Retinal pigment epithelial cell (primary cell): ENCODE measurements around the gene DESI1.

Source experiments
- DNase-seq: peaks from one replicate; pipeline ENCODE4 v3.0.0-alpha.2; 2010; ENCODE audit warnings: low read depth
- H3K4me3 ChIP-seq: 2 replicates; pipeline ENCODE4 v1.5.1; 2011; ENCODE audit warnings: mild to moderate bottlenecking, low read length, control low read depth, moderate library complexity
- TF ChIP-seq, protein P1 (sequence below): conservative IDR thresholded peaks from 2 replicates; pipeline ENCODE4 v1.5.1; 2011; ENCODE audit warnings: low read depth, low read length, control low read depth, inconsistent platforms

Gene DESI1

DNA sequence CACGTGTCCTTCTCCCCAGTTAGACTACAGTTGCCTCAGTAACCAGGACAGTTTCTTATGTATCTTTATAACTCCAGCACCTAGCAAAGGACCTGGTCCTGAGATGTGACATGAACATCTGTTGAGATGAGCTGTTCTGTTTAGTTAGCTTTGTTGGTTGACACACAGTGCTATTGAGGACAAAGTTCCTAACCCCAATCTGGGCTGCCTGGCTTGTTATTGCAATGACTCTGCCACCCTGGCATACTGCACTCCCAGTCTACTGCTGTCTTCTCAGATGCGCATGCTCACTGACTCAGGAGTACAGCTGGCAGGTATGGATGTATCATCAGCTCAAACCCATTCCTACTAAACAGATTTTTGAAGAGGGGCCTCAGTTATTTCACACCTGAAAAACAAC, 7.4 kb downstream of the DESI1 start:
- no peak overlapping the region for H3K4me3 ChIP-seq
- TF ChIP-seq, protein P1, sequence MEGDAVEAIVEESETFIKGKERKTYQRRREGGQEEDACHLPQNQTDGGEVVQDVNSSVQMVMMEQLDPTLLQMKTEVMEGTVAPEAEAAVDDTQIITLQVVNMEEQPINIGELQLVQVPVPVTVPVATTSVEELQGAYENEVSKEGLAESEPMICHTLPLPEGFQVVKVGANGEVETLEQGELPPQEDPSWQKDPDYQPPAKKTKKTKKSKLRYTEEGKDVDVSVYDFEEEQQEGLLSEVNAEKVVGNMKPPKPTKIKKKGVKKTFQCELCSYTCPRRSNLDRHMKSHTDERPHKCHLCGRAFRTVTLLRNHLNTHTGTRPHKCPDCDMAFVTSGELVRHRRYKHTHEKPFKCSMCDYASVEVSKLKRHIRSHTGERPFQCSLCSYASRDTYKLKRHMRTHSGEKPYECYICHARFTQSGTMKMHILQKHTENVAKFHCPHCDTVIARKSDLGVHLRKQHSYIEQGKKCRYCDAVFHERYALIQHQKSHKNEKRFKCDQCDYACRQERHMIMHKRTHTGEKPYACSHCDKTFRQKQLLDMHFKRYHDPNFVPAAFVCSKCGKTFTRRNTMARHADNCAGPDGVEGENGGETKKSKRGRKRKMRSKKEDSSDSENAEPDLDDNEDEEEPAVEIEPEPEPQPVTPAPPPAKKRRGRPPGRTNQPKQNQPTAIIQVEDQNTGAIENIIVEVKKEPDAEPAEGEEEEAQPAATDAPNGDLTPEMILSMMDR = no peak
- no peak for DNase-seq

DNA sequence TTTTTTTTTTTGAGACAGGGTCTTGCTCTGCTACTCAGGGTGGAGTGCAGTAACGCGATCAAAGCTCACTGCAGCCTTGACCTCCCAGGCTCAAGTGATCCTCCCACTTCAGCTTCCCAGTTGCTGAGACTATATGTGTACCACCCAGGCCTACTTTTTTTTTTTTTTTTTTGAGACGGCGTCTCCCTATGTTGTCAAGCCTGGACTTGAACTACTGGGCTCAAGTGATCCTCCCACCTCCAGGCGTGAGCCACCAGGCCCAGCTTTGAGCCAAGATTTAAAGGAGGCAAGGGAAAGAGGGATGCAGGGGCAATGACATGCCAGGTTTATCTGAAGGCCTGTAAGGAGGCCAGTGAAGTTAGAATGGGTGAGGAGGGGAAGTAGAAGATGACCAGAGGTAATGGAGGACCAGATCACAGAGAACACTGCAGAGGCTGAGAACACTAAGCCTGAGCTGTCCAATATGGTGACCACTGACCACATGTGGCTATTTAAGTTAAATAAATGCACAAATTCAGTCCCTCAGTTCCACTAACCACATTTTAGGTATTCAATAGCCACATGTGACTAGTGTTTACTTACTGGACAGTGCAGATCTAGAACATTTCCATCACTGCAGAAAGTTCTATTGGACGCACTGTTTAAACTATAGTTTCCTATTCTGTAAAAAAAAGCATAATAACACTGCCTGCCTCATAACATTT, 8.1 kb downstream of the DESI1 start:
- no peak for DNase-seq
- TF ChIP-seq, protein P1 = no peak
- H3K4me3 ChIP-seq = no peak overlapping the region

DNA sequence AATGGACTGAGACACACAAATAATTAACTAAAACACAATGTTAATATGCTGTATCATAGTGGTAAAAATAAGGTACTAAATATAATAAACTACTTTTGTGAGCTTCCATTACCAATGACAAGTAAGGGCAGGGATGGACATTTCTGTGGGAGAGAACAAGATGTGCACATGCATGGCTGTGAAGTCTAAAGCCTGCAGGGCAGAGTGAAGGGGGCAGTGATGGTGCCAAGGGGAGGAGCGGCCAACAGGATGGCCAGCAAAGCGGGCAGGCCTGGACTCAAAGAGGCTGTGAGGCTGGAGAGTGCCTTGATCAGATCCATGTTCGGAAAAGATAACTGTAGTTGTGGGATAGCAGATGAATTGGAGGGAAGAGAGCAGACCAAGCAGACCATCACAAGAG, 12.5 kb downstream of the DESI1 start:
- H3K4me3 ChIP-seq = no peak overlapping the region
- TF ChIP-seq, protein P1 = no peak

DNA sequence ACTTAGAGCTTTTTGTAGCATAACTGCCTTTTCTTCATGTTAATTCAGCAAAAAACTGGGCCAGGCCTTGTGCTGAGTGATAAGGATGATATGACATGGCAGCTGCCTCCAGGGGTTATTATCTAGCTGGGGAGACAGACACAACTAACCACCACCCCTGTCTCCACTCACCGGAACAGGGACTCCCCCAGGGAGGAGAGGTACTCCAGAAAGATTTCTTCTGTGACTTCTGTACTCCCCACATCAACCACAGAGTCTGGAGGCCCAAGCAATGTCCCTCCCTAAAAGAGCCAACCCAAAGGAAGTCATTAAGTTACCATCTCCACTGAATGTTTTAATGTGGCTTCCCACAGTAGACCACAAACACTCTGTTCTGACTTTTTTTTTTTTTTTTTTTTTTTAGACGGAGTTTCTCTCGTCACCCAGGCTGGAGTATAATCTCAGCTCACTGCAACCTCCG, 16.9 kb downstream of the DESI1 start:
- TF ChIP-seq, protein P1 = no peak
- no peak for DNase-seq
- H3K4me3 ChIP-seq = no peak overlapping the region

More for the DNA sequence above, 12.5 kb downstream of the DESI1 start:
- no peak for DNase-seq

DNA sequence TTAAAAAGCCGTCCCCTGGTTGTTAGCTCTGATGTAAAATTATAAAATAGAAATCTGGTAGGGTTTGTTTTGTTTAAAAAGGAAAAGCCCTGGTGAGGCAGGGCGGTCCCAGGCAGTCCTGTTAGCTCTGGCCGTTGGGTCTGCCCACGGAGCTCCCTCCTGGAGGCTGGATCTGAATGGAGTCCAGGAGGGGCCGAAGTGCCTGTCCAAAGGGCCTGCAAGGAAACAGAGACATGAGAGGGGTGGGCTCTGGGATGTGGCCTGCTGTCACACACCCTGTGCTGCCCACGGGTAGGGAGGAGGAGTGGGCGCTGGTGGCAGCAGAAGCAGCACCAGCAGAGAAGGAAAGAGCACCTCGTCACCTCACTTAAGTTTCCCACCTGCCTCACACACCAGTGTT, 19.9 kb downstream of the DESI1 start:
- no peak overlapping the region for H3K4me3 ChIP-seq
- no peak for DNase-seq
- TF ChIP-seq, protein P1 = no peak

DNA sequence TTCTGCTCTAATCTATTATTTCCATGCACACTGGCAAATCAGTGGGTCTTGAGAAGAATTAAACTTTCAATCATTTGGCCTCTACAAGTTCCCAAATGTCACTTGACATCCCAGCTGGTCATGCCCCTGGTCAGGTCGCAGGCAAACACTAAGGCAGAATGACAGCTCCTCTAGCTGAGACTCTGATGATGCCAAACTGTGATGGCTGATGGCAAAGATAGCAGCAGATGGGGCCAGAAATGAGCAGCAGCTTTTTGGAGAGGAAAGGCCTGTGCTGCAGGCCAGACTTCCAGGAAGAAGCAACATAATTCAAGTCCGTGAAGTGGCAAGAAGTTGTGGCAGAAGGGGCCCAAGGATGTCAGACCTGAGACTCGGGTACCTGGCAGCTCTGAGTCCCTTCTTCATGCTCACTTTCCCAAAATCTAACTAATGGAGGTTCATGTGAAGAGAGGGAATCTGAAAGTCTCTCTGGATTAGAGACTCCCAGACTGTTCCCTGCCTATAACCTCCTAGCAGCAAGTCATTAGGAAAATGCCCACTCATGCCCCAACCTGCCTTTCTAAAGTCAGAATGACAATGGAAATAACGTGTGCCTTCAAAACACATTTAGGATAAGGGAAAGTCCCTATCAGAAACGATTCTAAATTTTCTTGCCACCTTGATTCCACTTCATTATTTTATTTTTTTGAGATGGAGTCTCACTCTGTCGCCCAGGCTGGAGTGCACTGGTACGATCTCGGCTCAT, 21.8 kb downstream of the DESI1 start:
- TF ChIP-seq, protein P1 = no peak
- no peak overlapping the region for H3K4me3 ChIP-seq
- no peak for DNase-seq

DNA sequence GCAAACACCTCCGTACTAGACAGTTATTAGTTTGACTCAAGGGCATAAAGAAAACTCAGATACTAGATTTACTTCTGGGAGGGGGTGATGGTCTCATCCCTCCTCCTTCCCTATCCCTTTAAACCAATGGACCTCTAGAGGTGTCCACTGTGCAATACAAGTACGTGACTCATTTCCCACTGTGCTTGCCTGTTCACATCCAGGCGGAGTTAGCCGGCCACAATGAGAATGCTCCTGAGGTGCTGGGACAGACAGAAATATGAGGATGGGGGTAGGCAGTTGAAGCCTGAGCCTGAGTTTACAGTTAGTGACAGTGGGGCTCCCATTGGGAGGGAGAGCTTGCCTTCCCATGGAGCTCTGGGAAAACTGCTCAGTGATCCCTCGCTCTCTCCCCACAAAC, 22.8 kb downstream of the DESI1 start:
- no peak for DNase-seq
- H3K4me3 ChIP-seq = no peak overlapping the region
- TF ChIP-seq, protein P1 = no peak
